NCI-H2107 (cell line): ENCODE data around the gene SIRPA.
"Not testable (repeated sequence)": the region's sequence is repeated elsewhere in the genome, so short reads cannot be mapped to it uniquely, and the experiment has no call there.

Source experiments
- DNase-seq: peaks from one replicate; lab custom pipeline; 2025; lab: John Stamatoyannopoulos, UW

SIRPA gene

DNA sequence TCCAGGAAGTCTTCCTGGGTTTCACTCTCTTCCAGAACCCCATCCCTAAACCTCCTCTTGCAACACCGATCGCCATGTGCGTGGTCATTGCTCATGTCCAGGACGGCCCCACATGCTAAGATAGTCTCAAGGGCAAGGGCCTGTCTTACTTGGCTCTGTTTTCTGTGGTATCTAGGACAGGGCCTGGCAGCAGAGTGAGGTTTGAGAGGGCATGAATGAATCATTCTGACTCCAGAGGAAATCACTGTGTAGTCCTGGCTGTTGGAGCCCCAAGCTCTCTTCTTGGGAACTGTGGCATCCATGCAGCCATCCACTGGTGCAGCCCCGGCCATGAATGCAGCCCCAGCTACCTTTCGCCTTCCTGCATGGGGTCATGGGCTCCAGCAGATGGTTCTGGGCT is 12.4 kb downstream of the SIRPA start:
- DNase-seq: no peak

DNA sequence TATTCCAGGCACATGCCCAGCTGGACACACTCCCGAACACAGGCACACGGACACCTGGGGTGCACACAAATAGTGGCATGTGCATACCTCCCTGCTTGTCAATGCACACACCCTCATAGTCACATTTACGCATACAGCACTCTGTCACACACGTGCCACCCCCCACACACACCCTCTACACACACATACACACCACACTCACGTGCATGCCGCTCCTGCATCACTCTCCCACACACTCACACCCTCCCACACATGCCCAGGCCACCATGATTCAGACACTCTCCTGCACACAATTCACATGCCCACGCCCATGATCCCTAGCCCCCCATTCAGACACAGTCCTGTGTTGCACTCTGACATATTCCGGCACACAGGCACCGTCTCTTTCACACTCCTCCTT is 13.0 kb downstream of the SIRPA start:
- no peak for DNase-seq

GRCh38 chr20:1909097-1909496 is 13.9 kb downstream of the SIRPA start:
- no peak for DNase-seq

- DNase-seq: no peak
Measured at GRCh38 chr20:1911536-1911935, 16.3 kb downstream of the SIRPA start.

DNA sequence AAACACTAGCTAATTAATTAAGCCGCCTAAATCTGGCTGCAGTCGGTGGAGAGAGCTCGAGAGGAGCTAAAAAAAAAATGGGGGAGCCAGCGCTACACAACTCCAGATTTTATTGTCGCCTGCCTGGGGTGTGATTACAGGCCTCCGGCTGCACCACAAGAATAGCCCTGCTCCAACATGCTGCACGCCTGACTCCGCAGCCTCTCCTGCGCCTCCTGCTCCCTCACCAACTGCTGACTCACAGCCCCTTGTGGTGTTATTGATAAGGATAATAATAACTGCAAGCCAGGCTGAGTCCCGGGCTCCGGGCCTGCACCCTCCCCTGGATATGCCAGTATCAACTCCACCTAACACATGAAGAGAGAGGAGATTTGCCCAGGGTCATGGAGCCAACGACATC is 16.8 kb downstream of the SIRPA start:
- no peak for DNase-seq

- DNase-seq: no peak
Measured at GRCh38 chr20:1912646-1913045, 17.4 kb downstream of the SIRPA start.

DNA sequence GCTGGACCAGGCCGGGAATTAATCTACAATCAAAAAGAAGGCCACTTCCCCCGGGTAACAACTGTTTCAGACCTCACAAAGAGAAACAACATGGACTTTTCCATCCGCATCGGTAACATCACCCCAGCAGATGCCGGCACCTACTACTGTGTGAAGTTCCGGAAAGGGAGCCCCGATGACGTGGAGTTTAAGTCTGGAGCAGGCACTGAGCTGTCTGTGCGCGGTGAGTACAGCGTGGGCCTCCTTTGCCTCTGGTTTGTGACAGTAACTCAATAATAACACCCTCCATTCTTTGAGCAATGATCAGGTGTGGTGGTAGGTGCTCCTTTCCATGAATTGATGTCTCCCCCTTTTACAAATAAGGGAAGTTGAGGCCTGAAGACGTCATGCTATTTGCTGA is 20.0 kb downstream of the SIRPA start:
- DNase-seq: not testable (repeated sequence)

GRCh38 chr20:1915725-1916124 is 20.5 kb downstream of the SIRPA start:
- no peak for DNase-seq

- DNase-seq: no peak
Measured at GRCh38 chr20:1917786-1918185, 22.6 kb downstream of the SIRPA start.

DNA sequence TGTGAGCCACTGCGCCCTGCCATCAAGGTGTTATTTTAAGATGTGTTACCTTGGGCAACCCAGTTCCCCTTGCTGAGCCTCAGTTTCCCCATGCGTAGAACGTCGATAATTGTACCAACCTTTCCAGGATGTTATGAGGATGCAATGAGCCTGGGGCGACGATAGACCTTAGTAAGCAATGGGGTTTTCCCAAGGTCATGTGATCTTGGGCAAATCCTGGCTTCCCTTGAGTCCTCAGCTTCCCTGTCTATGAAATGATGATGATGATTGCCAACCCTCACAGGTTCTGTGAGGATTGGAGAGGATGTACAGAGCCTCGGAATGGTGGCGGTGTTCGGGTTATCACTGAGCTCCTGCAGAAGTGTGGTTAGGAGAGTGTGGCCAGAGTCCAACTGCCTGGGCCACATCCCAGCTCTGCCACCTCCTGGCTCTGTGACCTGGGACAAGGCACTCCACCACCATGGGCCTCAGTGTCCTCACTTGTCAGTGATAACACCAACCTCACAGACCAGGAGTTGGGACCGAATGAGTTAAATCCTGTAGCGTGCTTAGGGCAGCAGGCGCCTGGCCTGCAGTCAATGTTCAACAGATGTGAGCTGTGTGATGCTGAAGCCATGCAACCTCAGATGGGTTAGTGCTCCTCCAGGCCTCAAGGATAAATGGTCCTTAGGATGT is 23.4 kb downstream of the SIRPA start:
- DNase-seq: no peak

DNA sequence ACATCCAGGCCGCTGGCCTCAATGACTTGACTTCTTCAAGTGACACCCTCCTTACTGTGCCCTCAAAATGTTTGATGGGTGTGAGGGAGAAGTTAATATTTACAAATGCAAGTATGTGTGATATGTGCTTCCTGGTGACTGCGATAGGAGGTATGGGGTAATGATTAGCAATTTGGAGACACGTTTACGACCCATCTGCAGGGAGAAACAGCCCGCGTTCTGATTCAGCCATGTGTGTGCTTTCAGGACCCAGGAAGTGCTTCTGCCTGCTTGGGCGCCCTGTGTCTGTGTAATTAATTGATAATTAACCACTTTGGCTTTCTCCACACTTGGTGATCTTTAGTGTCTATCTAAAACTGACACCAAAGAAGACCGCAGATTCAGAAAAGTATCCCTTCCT is 25.0 kb downstream of the SIRPA start:
- no peak for DNase-seq

DNA sequence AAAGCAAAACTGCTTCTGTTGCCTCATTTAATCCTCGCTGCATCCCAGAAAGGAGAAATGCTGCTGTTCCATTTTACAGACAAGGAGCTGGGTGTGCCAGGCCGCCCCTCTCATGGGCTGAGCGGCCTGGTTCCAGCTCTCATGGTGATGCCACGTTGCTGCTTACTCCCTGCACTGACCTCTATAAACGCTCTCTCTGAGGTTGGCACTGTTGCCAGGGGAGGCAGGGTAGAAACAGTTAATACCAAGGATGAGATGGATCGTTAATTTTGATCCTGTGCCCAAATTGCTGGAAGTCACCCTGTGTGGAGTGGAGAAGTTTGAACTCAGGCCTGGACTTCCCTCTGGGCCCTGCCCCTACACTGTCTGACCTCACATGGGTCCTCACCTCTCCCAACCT is 25.6 kb downstream of the SIRPA start:
- no peak for DNase-seq

- DNase-seq: not testable (repeated sequence)
Measured at GRCh38 chr20:1921985-1922384, 26.8 kb downstream of the SIRPA start.

- DNase-seq: no peak
Measured at GRCh38 chr20:1922786-1923185, 27.6 kb downstream of the SIRPA start.

DNA sequence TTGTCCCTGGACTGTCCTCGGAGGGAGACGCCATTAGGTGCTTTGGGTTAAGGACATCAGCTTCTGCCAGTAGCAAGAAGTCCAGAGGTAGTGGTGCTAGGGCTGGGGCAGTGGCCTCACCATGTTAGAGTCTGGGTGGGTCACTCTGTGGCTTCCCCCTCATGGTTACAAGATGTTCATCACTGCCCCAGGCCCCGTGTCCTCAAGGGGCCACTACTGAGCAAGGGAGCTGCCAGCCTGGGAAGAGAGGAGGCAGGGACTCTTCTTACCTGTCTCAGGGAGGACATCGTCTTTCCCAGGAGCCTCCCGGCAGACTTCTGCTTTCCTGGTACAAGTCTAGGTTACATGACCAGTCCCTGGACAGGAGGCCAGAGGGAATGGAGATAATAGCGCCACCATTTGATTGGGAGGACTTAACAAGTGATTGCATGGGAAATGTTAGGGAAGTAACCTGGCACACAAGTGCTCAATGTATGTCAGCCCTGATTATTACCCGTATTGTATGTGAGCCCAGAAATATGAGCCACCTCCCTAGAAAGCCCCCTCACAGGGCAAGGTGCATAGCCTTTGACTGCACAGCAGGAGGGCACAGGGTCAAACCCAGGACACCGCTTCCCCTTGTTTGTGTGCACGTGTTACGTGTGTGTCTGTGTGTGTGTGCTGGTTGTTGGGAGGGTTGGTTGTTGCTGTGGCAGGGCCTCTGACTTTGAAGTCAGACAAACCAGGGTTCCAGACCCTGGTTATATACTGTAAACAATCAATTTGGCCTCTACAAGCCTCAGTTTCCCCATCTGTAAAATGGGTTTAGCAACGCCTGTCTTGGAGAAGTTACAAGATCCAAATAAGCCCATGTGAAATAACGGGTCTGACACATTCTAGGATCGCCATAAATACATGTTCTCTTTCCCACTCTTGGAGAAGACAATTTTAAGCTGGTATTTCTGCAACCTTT is 30.0 kb downstream of the SIRPA start:
- DNase-seq: no peak

DNA sequence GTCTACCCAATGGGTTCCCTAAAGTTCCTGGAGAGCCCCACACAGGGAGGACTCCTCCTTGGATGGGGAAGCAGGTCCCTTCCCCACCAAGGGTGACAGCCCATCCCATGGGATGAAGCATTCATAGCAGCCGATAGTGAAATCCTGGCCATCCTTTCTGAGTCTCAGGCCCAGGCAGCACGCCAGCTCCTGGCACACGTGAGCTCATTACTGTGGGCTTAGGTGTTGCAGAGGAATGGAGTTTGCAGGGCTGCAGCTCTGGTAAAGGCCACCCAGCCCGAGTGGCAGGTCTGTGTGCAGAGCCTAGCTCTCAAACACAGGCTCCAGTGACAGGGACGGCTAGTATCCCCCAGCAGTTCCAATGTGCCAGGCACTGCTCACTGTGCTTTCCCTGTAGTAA is 31.0 kb downstream of the SIRPA start:
- DNase-seq: no peak

DNA sequence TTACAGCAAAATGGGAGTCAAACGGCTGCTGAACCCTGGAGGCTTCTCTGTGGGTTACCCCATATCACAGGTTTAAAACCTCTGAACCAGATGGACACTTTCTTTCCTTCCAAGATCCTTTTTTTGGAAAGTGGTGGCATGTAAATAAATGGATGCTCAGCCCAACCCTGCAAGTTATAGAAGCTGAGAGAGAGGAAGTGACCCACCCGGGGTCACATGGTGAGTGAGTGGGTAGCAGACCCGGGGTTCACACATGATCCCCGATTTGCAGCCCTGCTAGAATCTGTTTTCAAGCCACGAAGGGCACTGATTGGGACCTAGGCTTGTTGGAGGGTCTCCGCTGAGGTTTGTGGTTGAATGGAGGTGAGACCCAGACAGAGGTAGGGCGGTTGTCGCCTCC is 32.0 kb downstream of the SIRPA start:
- no peak for DNase-seq

GRCh38 chr20:1928154-1928553 is 32.9 kb downstream of the SIRPA start:
- no peak for DNase-seq

DNA sequence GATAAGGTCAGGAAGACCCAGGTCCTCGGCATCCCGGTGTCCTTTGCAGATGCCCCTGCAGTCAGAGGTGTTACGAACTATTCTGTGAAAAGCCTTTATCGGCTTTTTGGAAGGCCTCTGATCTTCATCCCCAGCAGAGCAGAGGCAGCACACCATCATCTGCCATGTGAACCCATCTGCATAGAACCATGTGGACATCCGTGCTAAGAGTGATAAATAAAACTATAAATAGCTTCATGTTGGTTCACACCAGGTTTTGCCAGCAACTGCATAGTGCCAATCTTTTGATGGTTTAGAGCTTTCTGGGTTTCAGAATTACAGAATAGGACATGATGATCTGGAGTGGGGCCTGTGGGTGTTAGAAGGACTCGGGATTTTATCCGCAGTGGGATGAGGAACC is 33.6 kb downstream of the SIRPA start:
- no peak for DNase-seq

GRCh38 chr20:1929460-1929859 is 34.3 kb downstream of the SIRPA start:
- no peak for DNase-seq

- no peak for DNase-seq
Measured at GRCh38 chr20:1930165-1930564, 35.0 kb downstream of the SIRPA start.

- no peak for DNase-seq
Measured at GRCh38 chr20:1931830-1932229, 36.6 kb downstream of the SIRPA start.

- no peak for DNase-seq
Measured at GRCh38 chr20:1932971-1933370, 37.8 kb downstream of the SIRPA start.
